Mesenchymal stem cell (in vitro differentiated cells and primary cell): ENCODE results near the gene FGD2.
A peak's percentile ranks its signal among the peaks of the same experiment; 100 is the strongest.

Source experiments
- DNase-seq: peaks from one replicate; pipeline ENCODE4 v3.0.0-alpha.2; 2013
- H2AFZ ChIP-seq: one replicate; pipeline ENCODE4 v1.6.1; 2013; ENCODE audit warnings: low read depth, mild to moderate bottlenecking, control low read depth, inconsistent platforms, low read length, moderate library complexity
- H2AK5ac ChIP-seq: 2 replicates; pipeline ENCODE4 v1.6.1; 2013; ENCODE audit warnings: low read length, moderate library complexity, mild to moderate bottlenecking, inconsistent platforms; ENCODE audit not compliant: severe bottlenecking
- H2BK120ac ChIP-seq: one replicate; pipeline ENCODE4 v1.6.1; 2013; ENCODE audit warnings: low read depth, mild to moderate bottlenecking, inconsistent platforms, low read length, moderate library complexity
- H2BK12ac ChIP-seq, 2 experiments: one replicate each; pipeline ENCODE4 v1.6.1; 2013; ENCODE audit warnings: inconsistent platforms in 2 of 2, low read length in 2 of 2, mild to moderate bottlenecking in 2 of 2, moderate library complexity in 2 of 2, control low read depth in 1 of 2
- H2BK15ac ChIP-seq: one replicate; pipeline ENCODE4 v1.6.1; 2013; ENCODE audit warnings: mild to moderate bottlenecking, low read depth, inconsistent platforms; ENCODE audit not compliant: poor library complexity, severe bottlenecking
- H2BK5ac ChIP-seq: 2 replicates; pipeline ENCODE4 v1.6.1; 2013; ENCODE audit warnings: low read depth, mild to moderate bottlenecking, low read length, control low read depth, inconsistent platforms; ENCODE audit not compliant: poor library complexity, severe bottlenecking
- H3K14ac ChIP-seq, 2 experiments: one replicate each; pipeline ENCODE4 v1.6.1; 2013; ENCODE audit warnings: inconsistent platforms in 2 of 2, low read length in 2 of 2, control low read depth in 1 of 2, mild to moderate bottlenecking in 1 of 2, moderate library complexity in 1 of 2
- H3K18ac ChIP-seq, 2 experiments: one replicate each; pipeline ENCODE4 v1.6.1; 2013; ENCODE audit warnings: inconsistent platforms in 2 of 2, low read length in 2 of 2, control low read depth in 1 of 2, low read depth in 1 of 2, mild to moderate bottlenecking in 1 of 2
- H3K23ac ChIP-seq, 2 experiments: one replicate each; pipeline ENCODE4 v1.6.1; 2013; ENCODE audit warnings: inconsistent platforms in 2 of 2, low read length in 2 of 2, mild to moderate bottlenecking in 2 of 2, moderate library complexity in 2 of 2, control low read depth in 1 of 2
- H3K27ac ChIP-seq: 2 replicates; pipeline ENCODE4 v1.5.1; 2013; ENCODE audit warnings: mild to moderate bottlenecking, moderate library complexity, low read length, control low read depth, inconsistent platforms; ENCODE audit not compliant: poor library complexity, severe bottlenecking
- H3K27me3 ChIP-seq, 2 experiments: 2 replicates each; pipeline versions ENCODE4 v1.6.1 to v1.7.0; 2013; ENCODE audit warnings: low read length in 2 of 2, mild to moderate bottlenecking in 2 of 2, moderate library complexity in 2 of 2, control low read depth in 1 of 2, inconsistent platforms in 1 of 2; ENCODE audit not compliant: control insufficient read depth in 1 of 2, insufficient read depth in 1 of 2
- H3K36me3 ChIP-seq, 2 experiments: 2 replicates each; pipeline versions ENCODE4 v1.6.1 to v1.7.0; 2013; ENCODE audit warnings: low read length in 2 of 2, control low read depth in 1 of 2, inconsistent platforms in 1 of 2, low read depth in 1 of 2, mild to moderate bottlenecking in 1 of 2; ENCODE audit not compliant: insufficient read depth in 2 of 2, control insufficient read depth in 1 of 2
- H3K4ac ChIP-seq, 2 experiments: one replicate each; pipeline ENCODE4 v1.6.1; 2013; ENCODE audit warnings: inconsistent platforms in 2 of 2, low read length in 2 of 2, mild to moderate bottlenecking in 2 of 2, moderate library complexity in 2 of 2, control low read depth in 1 of 2, low read depth in 1 of 2
- H3K4me1 ChIP-seq: 2 replicates; pipeline ENCODE4 v1.6.1; 2013; ENCODE audit warnings: low read depth, low read length, control low read depth; ENCODE audit not compliant: control insufficient read depth, insufficient read depth
- H3K4me2 ChIP-seq: 2 replicates; pipeline ENCODE4 v1.6.1; 2013; ENCODE audit warnings: low read length, mild to moderate bottlenecking, inconsistent platforms; ENCODE audit not compliant: poor library complexity, severe bottlenecking
- H3K4me3 ChIP-seq, 2 experiments: 2 replicates each; pipeline versions ENCODE4 v1.5.1 to v1.7.0; 2013; ENCODE audit warnings: low read length in 2 of 2, mild to moderate bottlenecking in 2 of 2, control low read depth in 1 of 2, low read depth in 1 of 2; ENCODE audit not compliant: insufficient read depth in 1 of 2
- H3K79me1 ChIP-seq: replicated peaks from 2 replicates; pipeline ENCODE4 v1.6.1; 2013; ENCODE audit warnings: mild to moderate bottlenecking, control low read depth, low read length, inconsistent platforms; ENCODE audit not compliant: poor library complexity, severe bottlenecking
- H3K9ac ChIP-seq: 2 replicates; pipeline ENCODE4 v1.7.0; 2013; ENCODE audit warnings: mild to moderate bottlenecking, low read length, moderate library complexity
- H3K9me3 ChIP-seq: 2 replicates; pipeline ENCODE4 v1.7.0; 2013; ENCODE audit warnings: mild to moderate bottlenecking, low read length; ENCODE audit not compliant: control insufficient read depth
- H4K8ac ChIP-seq: one replicate; pipeline ENCODE4 v1.6.1; 2013; ENCODE audit warnings: inconsistent platforms, mild to moderate bottlenecking, low read length, moderate library complexity
- H4K91ac ChIP-seq: one replicate; pipeline ENCODE4 v1.6.1; 2013; ENCODE audit warnings: mild to moderate bottlenecking, low read length, inconsistent platforms
- WGBS: methylation state at CpG from one replicate; pipeline ENCODE4 v1.1.7; 2013; ENCODE audit warnings: mixed read lengths; 5-methylcytosine and 5-hydroxymethylcytosine counted together

Gene FGD2

DNA sequence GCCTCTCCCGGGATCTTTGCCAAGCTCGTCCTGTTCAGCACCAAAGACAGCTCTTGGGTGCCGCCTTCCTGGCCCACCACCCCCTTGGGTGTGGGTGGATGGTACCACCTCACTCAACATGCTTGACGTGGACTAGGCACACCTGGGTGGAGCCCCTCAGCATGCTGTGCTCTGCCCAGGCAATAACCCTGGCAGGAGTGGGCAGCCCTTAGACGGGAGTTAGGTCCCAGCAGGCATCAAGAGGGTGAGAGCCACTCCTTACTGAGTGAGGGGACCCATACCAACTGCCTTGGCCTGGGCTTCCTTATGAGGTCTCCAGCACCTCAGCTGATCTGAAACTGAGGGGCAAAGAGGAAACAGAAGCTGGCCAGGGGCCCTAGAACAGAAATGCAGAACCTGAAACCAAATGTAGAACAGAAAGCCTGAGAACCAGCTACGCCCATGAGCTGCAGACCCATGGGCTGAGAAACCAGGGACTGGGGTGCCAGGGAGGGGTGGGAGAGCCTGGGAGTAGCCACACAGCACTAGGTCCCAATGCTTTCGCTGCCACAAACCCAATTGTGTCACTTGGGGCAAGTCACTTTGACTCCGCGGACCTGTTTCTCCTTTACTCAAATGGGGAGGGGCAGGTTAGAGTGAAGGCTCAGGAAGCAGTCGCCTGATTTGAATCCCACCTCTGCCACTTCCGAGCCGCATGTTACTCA is 2.0 kb downstream of the FGD2 start:
- H3K4ac ChIP-seq: no peak overlapping the region
- WGBS: 90% methylated on average over 12 of the region's 12 CpGs
- no peak overlapping the region for H3K23ac ChIP-seq
- no peak overlapping the region for H2AFZ ChIP-seq
- DNase-seq: no peak
- H3K18ac ChIP-seq: no peak overlapping the region
- no peak overlapping the region for H2BK15ac ChIP-seq
- no peak overlapping the region for H3K14ac ChIP-seq
- H3K4me2 ChIP-seq: no peak overlapping the region
- H3K4me3 ChIP-seq: no peak overlapping the region
- peaks cover 0 to 7% of the 10 kb centered on the region in 2 experiments for H3K27me3 ChIP-seq
- H2BK5ac ChIP-seq: no peak overlapping the region
- no peaks in the 10 kb centered on the region for H3K36me3 ChIP-seq
- no peak overlapping the region for H3K9ac ChIP-seq
- no peaks in the 10 kb centered on the region for H3K9me3 ChIP-seq
- peak overlapping the region; percentile 8 for H2AK5ac ChIP-seq
- no peak overlapping the region for H2BK12ac ChIP-seq
- no peaks in the 10 kb centered on the region for H3K79me1 ChIP-seq
- H4K8ac ChIP-seq: no peak overlapping the region
- H2BK120ac ChIP-seq: no peak overlapping the region
- H4K91ac ChIP-seq: no peak overlapping the region
- H3K27ac ChIP-seq: no peak overlapping the region
- H3K4me1 ChIP-seq: peaks cover 36% of the 10 kb centered on the region

DNA sequence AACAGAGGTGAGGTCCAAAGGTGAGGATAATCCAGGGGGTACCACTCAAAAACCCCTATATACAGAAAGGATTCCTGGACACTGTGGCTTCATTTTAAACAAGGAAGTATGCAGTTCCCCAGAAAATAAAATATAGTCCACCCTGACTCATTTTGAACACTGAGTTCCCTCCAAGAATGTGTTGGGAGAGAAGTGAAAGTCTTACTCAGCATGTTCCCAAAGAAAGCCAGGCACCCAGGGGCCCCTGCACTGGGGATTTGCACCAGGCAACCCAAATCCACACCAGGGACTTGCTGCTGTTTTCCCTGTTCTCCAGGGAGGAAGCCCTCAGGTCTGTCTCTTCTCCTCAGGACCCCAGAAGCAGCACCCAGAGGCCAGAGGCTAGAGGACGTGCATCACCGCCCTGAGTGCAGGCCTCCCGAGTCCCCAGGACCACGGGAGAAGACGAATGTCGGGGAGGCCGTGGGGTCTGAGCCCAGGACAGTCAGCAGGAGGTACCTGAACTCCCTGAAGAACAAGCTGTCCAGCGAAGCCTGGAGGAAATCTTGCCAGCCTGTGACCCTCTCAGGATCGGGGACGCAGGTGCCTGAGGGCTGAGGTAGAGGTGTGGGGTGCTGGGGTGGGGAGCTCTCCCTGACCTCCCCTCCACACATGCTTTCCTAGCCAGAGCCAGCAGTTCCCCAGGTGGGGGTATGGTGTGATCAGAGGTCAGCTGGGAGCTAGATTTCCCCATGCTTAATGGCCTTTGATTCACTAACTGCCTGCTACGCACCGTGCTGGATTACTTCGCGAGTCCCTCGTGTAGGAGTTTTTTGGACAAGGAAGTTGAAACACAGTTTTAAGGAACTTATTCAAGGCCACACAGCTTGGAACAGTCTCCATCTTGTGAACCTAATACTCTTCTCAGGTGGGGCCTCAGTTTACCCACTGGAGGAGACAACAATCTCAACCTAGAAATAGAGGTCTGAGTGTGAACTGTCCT is 3.3 kb downstream of the FGD2 start:
- Histone ChIP-seq H2AFZ (no peak overlapping the region), H4K8ac (no peak overlapping the region), H3K4me2 (no peak overlapping the region), H3K18ac (no peak overlapping the region), H3K4ac (no peak overlapping the region), H3K9ac (no peak overlapping the region), H3K14ac (no peak overlapping the region), H2BK5ac (no peak overlapping the region), H4K91ac (no peak overlapping the region), H3K79me1 (no peaks in the 10 kb centered on the region), H2BK12ac (no peak overlapping the region), H3K23ac (no peak overlapping the region), H2BK15ac (no peak overlapping the region), H2BK120ac (no peak overlapping the region), H3K27me3 (no peaks in the 10 kb centered on the region), H3K36me3 (no peaks in the 10 kb centered on the region), H3K4me3 (no peak overlapping the region), H3K4me1 (peaks cover 36% of the 10 kb centered on the region), H3K27ac (no peak overlapping the region), H3K9me3 (no peaks in the 10 kb centered on the region), H2AK5ac (no peak overlapping the region)
- DNase-seq: no peak
- WGBS: 92% methylated on average over 13 of the region's 15 CpGs

DNA sequence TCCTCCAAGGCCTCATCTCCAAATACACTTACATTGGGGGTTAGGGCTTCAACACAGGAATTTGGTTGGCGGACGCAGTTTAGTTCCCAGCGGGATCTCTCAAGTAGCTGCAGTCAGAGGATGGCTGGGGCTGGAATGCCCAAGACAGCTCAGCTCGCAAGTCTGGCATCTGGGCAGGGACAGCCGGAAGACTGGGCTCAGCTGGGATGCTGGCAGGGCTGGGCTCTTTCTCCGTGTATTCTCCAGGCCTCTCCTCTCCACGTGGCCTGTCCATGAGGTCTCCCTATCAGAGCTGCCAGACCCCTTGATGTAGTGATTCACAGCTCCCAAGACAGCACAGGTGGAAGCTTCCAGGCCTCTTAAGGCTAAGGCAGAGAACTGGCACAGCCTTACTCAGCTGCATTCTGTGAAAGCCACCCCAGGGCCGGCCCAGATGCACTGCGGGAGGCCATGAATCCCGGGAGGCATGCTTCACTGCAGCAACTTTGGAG is 5.0 kb downstream of the FGD2 start:
- no peak overlapping the region for H2BK12ac ChIP-seq
- no peak overlapping the region for H2AK5ac ChIP-seq
- H3K27ac ChIP-seq: no peak overlapping the region
- no peak for DNase-seq
- no peaks in the 10 kb centered on the region for H3K9me3 ChIP-seq
- H2BK5ac ChIP-seq: no peak overlapping the region
- H3K14ac ChIP-seq: no peak overlapping the region
- no peak overlapping the region for H4K91ac ChIP-seq
- H3K4ac ChIP-seq: no peak overlapping the region
- no peak overlapping the region for H3K9ac ChIP-seq
- no peak overlapping the region for H2BK15ac ChIP-seq
- H2AFZ ChIP-seq: no peak overlapping the region
- no peaks in the 10 kb centered on the region for H3K27me3 ChIP-seq
- no peaks in the 10 kb centered on the region for H3K36me3 ChIP-seq
- H3K4me1 ChIP-seq: peaks cover 30% of the 10 kb centered on the region
- no peak overlapping the region for H3K4me2 ChIP-seq
- peak overlapping the region in 1 of 2 experiments; percentile 2 for H3K4me3 ChIP-seq
- H4K8ac ChIP-seq: no peak overlapping the region
- H3K23ac ChIP-seq: no peak overlapping the region
- WGBS: 88% methylated on average over 10 of the region's 10 CpGs
- H2BK120ac ChIP-seq: no peak overlapping the region
- no peak overlapping the region for H3K18ac ChIP-seq
- no peaks in the 10 kb centered on the region for H3K79me1 ChIP-seq
